DOHH2 (cell line): ENCODE data around the gene HLTF.

Source experiments
- H3F3A ChIP-seq: fragments of 200-600 bp; sonication (generic), shearing (Covaris generic); 2 replicates; pipeline ENCODE4 v1.6.0; 2016; ENCODE audit warnings: antibody characterized with exemption, mild to moderate bottlenecking; ENCODE audit not compliant: control insufficient read depth, insufficient read depth
- H3K27ac ChIP-seq: fragments of 200-600 bp; sonication (generic); 2 replicates; pipeline ENCODE4 v1.5.1; 2014; ENCODE audit warnings: low read depth, mild to moderate bottlenecking, low read length, moderate library complexity
- H3K27me3 ChIP-seq: fragments of 200-600 bp; sonication (generic); 2 replicates; pipeline ENCODE4 v1.6.1; 2014; ENCODE audit warnings: mild to moderate bottlenecking, low read length, mixed read lengths; ENCODE audit not compliant: control insufficient read depth
- H3K36me3 ChIP-seq: fragments of 200-600 bp; sonication (generic); 2 replicates; pipeline ENCODE4 v1.6.1; 2014; ENCODE audit warnings: mild to moderate bottlenecking, low read length, moderate library complexity, mixed read lengths; ENCODE audit not compliant: control insufficient read depth
- H3K4me1 ChIP-seq: fragments of 200-600 bp; sonication (generic); 2 replicates; pipeline ENCODE4 v1.6.1; 2014; ENCODE audit warnings: mild to moderate bottlenecking, low read length, mixed read lengths; ENCODE audit not compliant: control insufficient read depth
- H3K4me2 ChIP-seq: fragments of 200-600 bp; sonication (generic); 2 replicates; pipeline ENCODE4 v1.6.0; 2014; ENCODE audit warnings: mild to moderate bottlenecking, low read length, moderate library complexity
- H3K4me3 ChIP-seq: fragments of 200-600 bp; sonication (generic); 2 replicates; pipeline ENCODE4 v1.5.1; 2014; ENCODE audit warnings: mild to moderate bottlenecking, low read length, mixed read lengths
- H3K79me2 ChIP-seq: fragments of 200-600 bp; sonication (generic); 2 replicates; pipeline ENCODE4 v1.6.1; 2014; ENCODE audit warnings: mild to moderate bottlenecking, low read length, mixed read lengths; ENCODE audit not compliant: control insufficient read depth
- H3K9me2 ChIP-seq: fragments of 200-600 bp; sonication (generic); replicated peaks from 2 replicates; pipeline ENCODE4 v1.6.1; 2014; ENCODE audit warnings: mild to moderate bottlenecking, low read length, mixed read lengths; ENCODE audit not compliant: control insufficient read depth
- H3K9me3 ChIP-seq: fragments of 200-600 bp; sonication (generic); 2 replicates; pipeline ENCODE4 v1.6.1; 2014; ENCODE audit warnings: antibody characterized with exemption, low read length, mixed read lengths; ENCODE audit not compliant: control insufficient read depth, insufficient read depth
- H4K20me1 ChIP-seq: fragments of 200-600 bp; sonication (generic); 2 replicates; pipeline ENCODE4 v1.6.0; 2014; ENCODE audit warnings: low read depth, mild to moderate bottlenecking, antibody characterized with exemption, low read length, moderate library complexity; ENCODE audit not compliant: control insufficient read depth, insufficient read depth
- EZH2phosphoT487 ChIP-seq: fragments of 200-600 bp; sonication (generic); IDR thresholded peaks from 2 replicates; pipeline ENCODE4 v1.6.1; 2017; ENCODE audit warnings: borderline replicate concordance, mild to moderate bottlenecking, antibody characterized with exemption, low read length, moderate library complexity, mixed read lengths
- TF ChIP-seq, protein P1 (sequence below): fragments of 200-600 bp; sonication (generic); IDR thresholded peaks from one replicate; pipeline ENCODE4 v1.5.1; 2014; ENCODE audit warnings: antibody characterized with exemption, mild to moderate bottlenecking, low read depth, low read length; ENCODE audit not compliant: poor library complexity, severe bottlenecking

Gene HLTF

DNA sequence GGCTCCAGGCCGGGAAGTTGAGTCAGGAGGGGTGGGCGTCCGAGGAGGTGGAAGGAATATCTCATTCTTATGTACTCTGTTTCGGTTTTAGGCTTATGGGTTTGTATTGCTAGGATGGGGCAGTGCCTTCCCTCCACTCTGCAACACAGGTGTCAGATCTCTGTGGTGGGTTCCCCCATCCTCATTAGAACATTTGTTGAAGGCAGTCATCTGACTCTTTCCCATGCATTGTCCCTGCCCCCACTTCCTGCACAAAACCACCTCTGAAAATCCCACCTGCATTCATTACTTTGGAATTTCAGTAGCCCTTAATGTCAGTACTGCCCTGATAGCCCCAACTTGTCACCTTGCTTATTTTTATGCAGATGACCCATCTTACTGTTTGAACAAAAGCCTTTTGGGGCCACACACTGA is 65.5 kb downstream of the HLTF start:
- no peaks in the 10 kb centered on the region for H3F3A ChIP-seq
- peaks cover 3% of the 10 kb centered on the region; the same call in 1 of the 2 replicates for H3K9me3 ChIP-seq
- TF ChIP-seq, protein P1, sequence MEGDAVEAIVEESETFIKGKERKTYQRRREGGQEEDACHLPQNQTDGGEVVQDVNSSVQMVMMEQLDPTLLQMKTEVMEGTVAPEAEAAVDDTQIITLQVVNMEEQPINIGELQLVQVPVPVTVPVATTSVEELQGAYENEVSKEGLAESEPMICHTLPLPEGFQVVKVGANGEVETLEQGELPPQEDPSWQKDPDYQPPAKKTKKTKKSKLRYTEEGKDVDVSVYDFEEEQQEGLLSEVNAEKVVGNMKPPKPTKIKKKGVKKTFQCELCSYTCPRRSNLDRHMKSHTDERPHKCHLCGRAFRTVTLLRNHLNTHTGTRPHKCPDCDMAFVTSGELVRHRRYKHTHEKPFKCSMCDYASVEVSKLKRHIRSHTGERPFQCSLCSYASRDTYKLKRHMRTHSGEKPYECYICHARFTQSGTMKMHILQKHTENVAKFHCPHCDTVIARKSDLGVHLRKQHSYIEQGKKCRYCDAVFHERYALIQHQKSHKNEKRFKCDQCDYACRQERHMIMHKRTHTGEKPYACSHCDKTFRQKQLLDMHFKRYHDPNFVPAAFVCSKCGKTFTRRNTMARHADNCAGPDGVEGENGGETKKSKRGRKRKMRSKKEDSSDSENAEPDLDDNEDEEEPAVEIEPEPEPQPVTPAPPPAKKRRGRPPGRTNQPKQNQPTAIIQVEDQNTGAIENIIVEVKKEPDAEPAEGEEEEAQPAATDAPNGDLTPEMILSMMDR = no peak
- no peak for TF ChIP-seq EZH2phosphoT487
- no peaks in the 10 kb centered on the region for H3K4me1 ChIP-seq
- H3K79me2 ChIP-seq = no peaks in the 10 kb centered on the region
- no peak overlapping the region for H3K4me3 ChIP-seq
- H3K27me3 ChIP-seq = no peaks in the 10 kb centered on the region
- no peak overlapping the region for H3K4me2 ChIP-seq
- H4K20me1 ChIP-seq = no peaks in the 10 kb centered on the region
- H3K27ac ChIP-seq = no peak overlapping the region
- peaks cover 58% of the 10 kb centered on the region for H3K36me3 ChIP-seq
- no peaks in the 10 kb centered on the region for H3K9me2 ChIP-seq

DNA sequence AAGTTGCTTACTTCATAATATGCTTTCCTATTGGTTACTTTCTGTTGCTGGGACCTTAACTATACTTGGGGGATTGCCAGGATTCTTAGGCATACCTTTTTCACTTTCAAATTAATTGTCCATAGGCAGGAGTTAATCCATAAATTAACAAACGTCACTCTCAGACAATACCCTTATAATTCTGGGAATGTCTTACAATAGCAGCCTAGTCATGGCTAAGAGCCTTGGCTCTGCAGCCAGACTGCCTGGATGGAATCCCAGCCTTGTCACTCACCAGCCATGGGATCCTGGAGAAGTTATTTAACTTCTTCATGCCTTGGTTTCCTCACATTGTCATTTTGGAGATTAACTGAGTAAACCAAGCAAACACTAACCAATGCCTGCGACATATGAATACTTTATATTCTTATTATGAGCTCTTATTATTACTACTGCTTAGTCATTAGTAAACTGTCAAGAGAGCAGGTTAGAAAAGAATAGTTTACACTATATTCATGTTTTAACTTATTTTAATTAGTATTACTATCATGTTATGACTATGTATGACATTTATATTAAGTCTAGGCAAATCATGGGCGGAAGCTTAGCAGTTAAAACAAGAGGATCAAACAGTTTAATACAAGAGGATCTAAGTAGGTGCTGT is 66.0 kb downstream of the HLTF start:
- Histone ChIP-seq H3F3A (no peaks in the 10 kb centered on the region), H3K9me3 (peaks cover 3% of the 10 kb centered on the region; the same call in 1 of the 2 replicates), H3K79me2 (no peaks in the 10 kb centered on the region), H3K9me2 (no peaks in the 10 kb centered on the region), H3K36me3 (peaks cover 58% of the 10 kb centered on the region), H3K4me3 (no peak overlapping the region), H3K27me3 (no peaks in the 10 kb centered on the region), H4K20me1 (no peaks in the 10 kb centered on the region), H3K27ac (no peak overlapping the region), H3K4me1 (no peaks in the 10 kb centered on the region), H3K4me2 (no peak overlapping the region)
- TF ChIP-seq EZH2phosphoT487 = no peak
- TF ChIP-seq, protein P1 = no peak

DNA sequence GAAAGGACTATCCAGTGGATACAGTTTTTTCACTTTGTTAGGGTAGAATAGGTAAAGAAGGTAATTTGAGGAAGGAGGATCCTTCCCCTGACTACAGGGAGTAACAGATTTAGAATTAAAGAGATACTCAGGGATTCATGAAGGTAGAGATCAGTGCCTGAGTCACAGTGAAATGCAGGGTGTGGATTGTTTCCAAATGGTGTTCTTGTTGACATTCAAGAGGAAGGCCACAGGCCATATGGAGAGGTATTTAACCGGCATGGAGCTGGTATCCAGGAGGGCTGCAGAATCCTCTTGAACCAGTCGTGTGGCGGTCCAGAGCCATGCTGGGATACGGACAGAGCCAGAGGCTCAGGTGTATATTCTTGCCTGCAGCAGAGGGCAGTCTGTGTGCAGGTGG is 66.8 kb downstream of the HLTF start:
- peaks cover 55% of the 10 kb centered on the region for H3K36me3 ChIP-seq
- no peak overlapping the region for H3K4me3 ChIP-seq
- TF ChIP-seq, protein P1 = no peak
- no peak for TF ChIP-seq EZH2phosphoT487
- H3K9me3 ChIP-seq = peaks cover 2% of the 10 kb centered on the region; the same call in 1 of the 2 replicates
- H3K27me3 ChIP-seq = no peaks in the 10 kb centered on the region
- no peaks in the 10 kb centered on the region for H3K9me2 ChIP-seq
- H3K79me2 ChIP-seq = no peaks in the 10 kb centered on the region
- no peaks in the 10 kb centered on the region for H4K20me1 ChIP-seq
- no peak overlapping the region for H3K27ac ChIP-seq
- H3F3A ChIP-seq = no peaks in the 10 kb centered on the region
- no peaks in the 10 kb centered on the region for H3K4me1 ChIP-seq
- H3K4me2 ChIP-seq = no peak overlapping the region
